Transverse colon (tissue), 4 donors: ENCODE results near the gene TUBD1.
"Not testable (repeated sequence)": the region's sequence is repeated elsewhere in the genome, so short reads cannot be mapped to it uniquely, and the experiment has no call there.

Experiments used
- CTCF ChIP-seq, 5 experiments: fragments of 200-600 bp in 3 of 5; fragments of 450-650 bp in 2 of 5; sonication (generic) in 3 of 5; IDR thresholded peaks; 1 replicate in 2 of 5; 2 replicates in 3 of 5; pipeline ENCODE4 v1.5.1; 2016 to 2017; ENCODE audit warnings: antibody characterized with exemption in 5 of 5, inconsistent platforms in 3 of 5, mild to moderate bottlenecking in 2 of 5, moderate library complexity in 1 of 5
- EP300 ChIP-seq: sonication (generic); formaldehyde crosslinking; IDR thresholded peaks from one replicate; pipeline ENCODE4 v1.6.1; 2017; ENCODE audit warnings: antibody characterized with exemption, low read depth
- POLR2A ChIP-seq: fragments of 450-650 bp; IDR thresholded peaks from one replicate; pipeline ENCODE4 v1.6.1; 2016; ENCODE audit warnings: antibody characterized with exemption, mild to moderate bottlenecking, moderate library complexity
- POLR2AphosphoS5 ChIP-seq, 3 donors: sonication (generic); formaldehyde crosslinking; IDR thresholded peaks; one replicate each; pipeline ENCODE4 v1.6.1; 2016; ENCODE audit warnings: antibody characterized with exemption in 3 of 3

- not testable (repeated sequence) for TF ChIP-seq CTCF (IDR thresholded peaks at IDR 0.05); POLR2A; POLR2AphosphoS5 (IDR thresholded peaks at IDR 0.05); EP300
Observed at GRCh38 chr17:59853919-59854729, 38.6 kb downstream of the TUBD1 start.
